HepG2 (cell line): Measurements from ENCODE around the gene SOCS1. TPM values are rescaled to one million over a fixed set of nuclear protein-coding genes. Genes with fewer than 3 reads are reported as not detected.

Experiments
- AKAP8 ChIP-seq: sonication (generic); formaldehyde crosslinking; IDR thresholded peaks from 2 replicates; pipeline ENCODE4 v1.5.1; 2020; ENCODE audit warnings: mild to moderate bottlenecking, missing genetic modification reagents
- ATF2 ChIP-seq: sonication (generic); formaldehyde crosslinking; IDR thresholded peaks from 2 replicates; pipeline ENCODE4 v1.4.0; 2020; ENCODE audit warnings: missing genetic modification reagents
- ATF4 ChIP-seq, 2 experiments: fragments of 450-650 bp in 1 of 2; sonication (generic) in 1 of 2; formaldehyde crosslinking; IDR thresholded peaks; 2 replicates each; pipeline versions ENCODE4 v1.5.0 to v1.8.0; 2020 to 2022; ENCODE audit warnings: mild to moderate bottlenecking in 1 of 2, missing genetic modification reagents in 1 of 2
- CTCF ChIP-seq: sonication (generic); formaldehyde crosslinking; IDR thresholded peaks from 2 replicates; pipeline ENCODE4 v1.5.0; 2020; ENCODE audit warnings: mild to moderate bottlenecking, missing genetic modification reagents, moderate library complexity
- IKZF5 ChIP-seq: IDR thresholded peaks from 2 replicates; pipeline ENCODE4 v1.6.1; 2018; ENCODE audit warnings: missing genetic modification reagents, mild to moderate bottlenecking, missing compliant biosample characterization
- MNT ChIP-seq: fragments of 450-650 bp; IDR thresholded peaks from 2 replicates; pipeline ENCODE4 v1.6.1; 2016
- MYPOP ChIP-seq: sonication (generic); formaldehyde crosslinking; IDR thresholded peaks from 2 replicates; pipeline ENCODE4 v1.8.1; 2023; ENCODE audit warnings: mild to moderate bottlenecking, moderate library complexity, missing genetic modification reagents
- POGK ChIP-seq: sonication (generic); formaldehyde crosslinking; conservative IDR thresholded peaks from 2 replicates; pipeline ENCODE4 v1.8.0; 2022; ENCODE audit warnings: mild to moderate bottlenecking, moderate library complexity, missing genetic modification reagents
- RARG ChIP-seq: sonication (generic); formaldehyde crosslinking; IDR thresholded peaks from 2 replicates; pipeline ENCODE4 v1.4.0; 2020; ENCODE audit warnings: low read depth, mild to moderate bottlenecking, missing genetic modification reagents
- SALL1 ChIP-seq: sonication (generic); formaldehyde crosslinking; IDR thresholded peaks from 2 replicates; pipeline ENCODE4 v1.8.0; 2022; ENCODE audit warnings: mild to moderate bottlenecking, missing genetic modification reagents
- TBX2 ChIP-seq: sonication (generic); formaldehyde crosslinking; IDR thresholded peaks from 2 replicates; pipeline ENCODE4 v1.5.0; 2020; ENCODE audit warnings: missing genetic modification reagents, mild to moderate bottlenecking, borderline replicate concordance
- TOPORS ChIP-seq: sonication (generic); formaldehyde crosslinking; IDR thresholded peaks from 2 replicates; pipeline ENCODE4 v1.8.0; 2023; ENCODE audit warnings: mild to moderate bottlenecking, missing genetic modification reagents
- ZBTB37 ChIP-seq: sonication (generic); formaldehyde crosslinking; IDR thresholded peaks from 2 replicates; pipeline ENCODE4 v1.4.0; 2020; ENCODE audit warnings: mild to moderate bottlenecking, missing genetic modification reagents
- ZNF33B ChIP-seq: sonication (generic); formaldehyde crosslinking; IDR thresholded peaks from 2 replicates; pipeline ENCODE4 v1.5.1; 2020; ENCODE audit warnings: mild to moderate bottlenecking, missing genetic modification reagents
- ZNF354B ChIP-seq: sonication (generic); formaldehyde crosslinking; IDR thresholded peaks from 2 replicates; pipeline ENCODE4 v1.8.0; 2022; ENCODE audit warnings: mild to moderate bottlenecking, missing genetic modification reagents
- ZNF766 ChIP-seq: sonication (generic); formaldehyde crosslinking; IDR thresholded peaks from 2 replicates; pipeline ENCODE4 v1.5.0; 2020; ENCODE audit warnings: missing genetic modification reagents, borderline replicate concordance
- polyA plus RNA-seq, 8 experiments: library from polyadenylated mRNA; depleted of rRNA in 3 of 8; stranded (reverse) in 7 of 8; unstranded in 1 of 8; fragments of >200 nt; fragmentation: Illumina TruSeq in 4 of 8; extraction: Trizol in 4 of 8; gene quantifications; 2 replicates each; pipeline versions ENCODE4 v1.2.1 to v1.2.3, GENCODE V29; 2011 to 2016; ENCODE audit warnings: low read depth in 4 of 8, missing spikeins in 1 of 8, mixed read lengths in 1 of 8; ENCODE audit not compliant: insufficient read depth in 1 of 8
- total RNA-seq, 5 experiments: library from RNA; depleted of rRNA; stranded (reverse); fragments of >200 nt; fragmentation: Illumina TruSeq; extraction: Trizol; gene quantifications; 2 replicates each; pipeline ENCODE4 v1.2.3, GENCODE V29; 2016; ENCODE audit warnings: low read depth in 1 of 5

The SOCS1 gene
- total and polyA plus RNA-seq, 2 of the 13 experiments (the other 11 are each of a cell fraction or from before 2014, with no cell fraction given): 5.3 to 6.3 TPM

GRCh38 chr16:11298143-11298900 lies 42.3 kb upstream of the SOCS1 start (continued):
- TF ChIP-seq CTCF: 0 out of 2 replicates have a peak, but pooled peaks have one; percentile 14
- TF ChIP-seq ZBTB37: no peak
- TF ChIP-seq SALL1 (CRISPR knock-in tag): no peak; the same call in 1 of the 2 replicates
- TF ChIP-seq TBX2 (CRISPR knock-in tag): no peak
- no peak for TF ChIP-seq TOPORS
- TF ChIP-seq ZNF766 (CRISPR knock-in tag): no peak
- no peak for TF ChIP-seq AKAP8 (CRISPR knock-in tag)
- TF ChIP-seq ATF4 (CRISPR knock-in tag; IDR thresholded peaks at IDR 0.05): peak in 1 of 2 experiments; percentile 19; a peak in 1 of 4 replicates
- no peak for TF ChIP-seq MYPOP (CRISPR knock-in tag)
- 0 out of 2 replicates have a peak, but pooled peaks have one; percentile 26 for TF ChIP-seq POGK (CRISPR knock-in tag)
- no peak for TF ChIP-seq ATF2
- no peak for TF ChIP-seq ZNF33B (CRISPR knock-in tag)
- TF ChIP-seq ZNF354B (CRISPR knock-in tag): 0 out of 2 replicates have a peak, but pooled peaks have one; percentile 33
- no peak for TF ChIP-seq MNT
- TF ChIP-seq RARG (CRISPR knock-in tag): no peak
- 0 out of 2 replicates have a peak, but pooled peaks have one; percentile 6 for TF ChIP-seq IKZF5
